HCT116 (cell line): ENCODE results near the gene ZC3H7A. TPM values are rescaled to one million over a fixed set of nuclear protein-coding genes. Genes with fewer than 3 reads are reported as not detected.

ENCODE experiments used
- ATAC-seq: fragments of 200-7000 bp; cut with Tn5 transposase; 2 replicates; pipeline ENCODE4 v1.9.1; 2020; ENCODE audit warnings: mild to moderate bottlenecking, moderate library complexity
- BruUV-seq: library from RNA; stranded (reverse); fragments of 400-500 nt; replicated peaks from 2 replicates; lab custom pipeline; 2021; lab: Mats Ljungman, UMichigan
- CTCF ChIA-PET: fragments of 300-600 bp; sonication (Branson Sonifier 250); formaldehyde crosslinking; loops from one replicate; lab custom pipeline; 2021; ENCODE audit warnings: antibody characterized with exemption; lab: Charles Lee
- POLR2A ChIA-PET: fragments of 300-600, 350-600 bp; sonication (Branson Sonifier 250); formaldehyde crosslinking; loops from one replicate; lab custom pipeline; 2021; ENCODE audit warnings: antibody characterized with exemption; lab: Charles Lee
- RAD21 ChIA-PET, 2 experiments: fragments of 300-600 bp; sonication (Branson Sonifier 250); formaldehyde crosslinking; loops; one replicate each; lab custom pipeline; 2023; ENCODE audit warnings: low total read pairs in 2 of 2; ENCODE audit not compliant: uncharacterized antibody in 2 of 2, unreplicated experiment in 2 of 2, low non-redundant PET in 1 of 2; lab: Charles Lee
- DNase-seq: peaks from one replicate; pipeline ENCODE4 v3.0.0-alpha.2; 2010; ENCODE audit warnings: low read depth, low spot score
- H2AFZ ChIP-seq: fragments of 200-600 bp; shearing (Covaris generic), sonication (generic); 2 replicates; pipeline ENCODE4 v1.6.1; 2017; ENCODE audit warnings: low read depth, mixed run types, mixed read lengths, antibody characterized with exemption, low read length; ENCODE audit not compliant: poor library complexity, severe bottlenecking
- H3K27ac ChIP-seq: 2 replicates; pipeline ENCODE4 v1.5.1; 2012; ENCODE audit warnings: low read depth, low read length
- H3K27me3 ChIP-seq: fragments of 200-600 bp; sonication (generic); 2 replicates; pipeline ENCODE4 v1.6.1; 2016; ENCODE audit warnings: mixed run types, low read length, mixed read lengths; ENCODE audit not compliant: insufficient read depth
- H3K36me3 ChIP-seq, 2 experiments: fragments of 200-500 bp in 1 of 2; fragments of 200-600 bp in 1 of 2; sonication (Bioruptor generic) in 1 of 2; sonication (generic) in 1 of 2; 2 replicates each; pipeline versions ENCODE4 v1.5.1 to v1.6.1; 2014 to 2016; ENCODE audit warnings: low read length in 2 of 2, inconsistent platforms in 1 of 2, mixed read lengths in 1 of 2, mixed run types in 1 of 2; ENCODE audit not compliant: insufficient read depth in 2 of 2, control insufficient read depth in 1 of 2
- H3K4me1 ChIP-seq, 2 experiments: fragments of 200-600 bp in 1 of 2; sonication (generic) in 1 of 2; 2 replicates each; pipeline versions ENCODE4 v1.5.1 to v1.6.1; 2012 to 2017; ENCODE audit warnings: low read length in 2 of 2, inconsistent platforms in 1 of 2, mild to moderate bottlenecking in 1 of 2, mixed read lengths in 1 of 2, mixed run types in 1 of 2, moderate library complexity in 1 of 2; ENCODE audit not compliant: insufficient read depth in 2 of 2, control insufficient read depth in 1 of 2
- H3K4me2 ChIP-seq: fragments of 200-600 bp; sonication (generic); 2 replicates; pipeline ENCODE4 v1.6.1; 2017; ENCODE audit warnings: mixed run types, low read length, mixed read lengths
- H3K4me3 ChIP-seq, 2 experiments: fragments of 200-600 bp in 1 of 2; sonication (generic) in 1 of 2; replicated peaks in 1 of 2; 2 replicates each; pipeline ENCODE4 v1.5.1; 2011 to 2016; ENCODE audit warnings: low read length in 2 of 2, control low read depth in 1 of 2, low read depth in 1 of 2, mild to moderate bottlenecking in 1 of 2, mixed read lengths in 1 of 2, mixed run types in 1 of 2
- H3K79me2 ChIP-seq: fragments of 200-600 bp; sonication (generic); 2 replicates; pipeline ENCODE4 v1.6.1; 2017; ENCODE audit warnings: mild to moderate bottlenecking, mixed run types, low read length, moderate library complexity, mixed read lengths; ENCODE audit not compliant: insufficient read depth
- H3K9ac ChIP-seq: fragments of 200-600 bp; sonication (generic); 2 replicates; pipeline ENCODE4 v1.6.1; 2016; ENCODE audit warnings: low read length, mixed read lengths
- H3K9me2 ChIP-seq: fragments of 200-600 bp; sonication (generic), shearing (Covaris generic); 2 replicates; pipeline ENCODE4 v1.6.1; 2017; ENCODE audit warnings: mixed run types, mild to moderate bottlenecking, moderate library complexity; ENCODE audit not compliant: insufficient read depth
- H3K9me3 ChIP-seq, 2 experiments: fragments of 200-500 bp in 1 of 2; fragments of 200-600 bp in 1 of 2; sonication (Bioruptor generic) in 1 of 2; sonication (generic) in 1 of 2; 2 replicates each; pipeline ENCODE4 v1.6.1; 2014 to 2017; ENCODE audit warnings: low read length in 2 of 2, mixed read lengths in 2 of 2, inconsistent platforms in 1 of 2, low read depth in 1 of 2, mild to moderate bottlenecking in 1 of 2, mixed run types in 1 of 2, moderate library complexity in 1 of 2; ENCODE audit not compliant: control insufficient read depth in 1 of 2, insufficient read depth in 1 of 2
- H4K20me1 ChIP-seq: fragments of 200-600 bp; sonication (generic), shearing (Covaris generic); 2 replicates; pipeline ENCODE4 v1.6.1; 2017; ENCODE audit warnings: mixed run types, mild to moderate bottlenecking, moderate library complexity; ENCODE audit not compliant: insufficient read depth
- ATF3 ChIP-seq: IDR thresholded peaks from 2 replicates; pipeline ENCODE4 v1.6.1; 2012
- CEBPB ChIP-seq: IDR thresholded peaks from 2 replicates; pipeline ENCODE4 v1.6.1; 2012; ENCODE audit warnings: low read depth
- EGR1 ChIP-seq: IDR thresholded peaks from 2 replicates; pipeline ENCODE4 v1.6.1; 2012; ENCODE audit warnings: low read depth
- ELF1 ChIP-seq: IDR thresholded peaks from 2 replicates; pipeline ENCODE4 v1.6.1; 2012; ENCODE audit warnings: low read depth, borderline replicate concordance
- EZH2 ChIP-seq: fragments of 200-600 bp; sonication (generic); IDR thresholded peaks from 2 replicates; pipeline ENCODE4 v1.6.1; 2017; ENCODE audit warnings: antibody characterized with exemption, mixed run types
- EZH2phosphoT487 ChIP-seq: fragments of 200-600 bp; IDR thresholded peaks from 2 replicates; pipeline ENCODE4 v1.6.1; 2018; ENCODE audit warnings: antibody characterized with exemption, borderline replicate concordance
- JUND ChIP-seq: IDR thresholded peaks from 2 replicates; pipeline ENCODE4 v1.6.1; 2012
- MAX ChIP-seq: IDR thresholded peaks from 2 replicates; pipeline ENCODE4 v1.6.1; 2012
- POLR2AphosphoS5 ChIP-seq: IDR thresholded peaks from 2 replicates; pipeline ENCODE4 v1.6.1; 2011; ENCODE audit warnings: mild to moderate bottlenecking, low read depth, low read length, moderate library complexity
- RAD21 ChIP-seq: IDR thresholded peaks from 2 replicates; pipeline ENCODE4 v1.6.1; 2012; ENCODE audit warnings: low read depth, mild to moderate bottlenecking
- REST ChIP-seq: IDR thresholded peaks from 2 replicates; pipeline ENCODE4 v1.6.1; 2012; ENCODE audit warnings: low read depth
- SP1 ChIP-seq: IDR thresholded peaks from 2 replicates; pipeline ENCODE4 v1.6.1; 2012; ENCODE audit warnings: low read depth
- ZBTB33 ChIP-seq: IDR thresholded peaks from 2 replicates; pipeline ENCODE4 v1.6.1; 2011; ENCODE audit warnings: mild to moderate bottlenecking, low read length, moderate library complexity; ENCODE audit not compliant: insufficient replicate concordance; ENCODE audit errors: extremely low read depth
- ZFX ChIP-seq: fragments of 450-650 bp; IDR thresholded peaks from 2 replicates; pipeline ENCODE4 v1.6.1; 2017
- ZNF274 ChIP-seq: fragments of 200-500 bp; sonication (Bioruptor generic); IDR thresholded peaks from 2 replicates; pipeline ENCODE4 v1.6.1; 2014; ENCODE audit warnings: mild to moderate bottlenecking, low read depth, low read length, inconsistent platforms
- intact Hi-C: fragments of 100-400 bp; cut with micrococcal nuclease; formaldehyde crosslinking; loops from 2 replicates; pipeline ENCODE4 v1.10.0; 2022
- total RNA-seq: library from RNA; stranded (reverse); gene quantifications from one replicate; pipeline ENCODE4 v1.2.1, GENCODE V29; 2021; ENCODE audit not compliant: unreplicated experiment

Gene ZC3H7A
- total RNA-seq, 1 experiment from 2014 or later, result 33.4 TPM

GRCh38 chr16:11737713-11738112 is 59.3 kb downstream of the ZC3H7A start:
- no TSS peak for BruUV-seq
- peaks cover 64% of the 10 kb centered on the region for H3K79me2 ChIP-seq
- H3K27ac ChIP-seq, result no peak overlapping the region

GRCh38 chr16:11736903-11737302 is 60.2 kb downstream of the ZC3H7A start:
- Histone ChIP-seq H3K9me2 (no peaks in the 10 kb centered on the region), H3K4me3 (no peak overlapping the region), H3K36me3 (peaks cover 28 to 35% of the 10 kb centered on the region in 2 experiments; a peak in 2 of 4 replicates), H4K20me1 (no peaks in the 10 kb centered on the region), H3K79me2 (peaks cover 64% of the 10 kb centered on the region), H2AFZ (no peak overlapping the region), H3K27ac (no peak overlapping the region), H3K9me3 (no peaks in the 10 kb centered on the region), H3K4me1 (peaks cover 10 to 22% of the 10 kb centered on the region in 2 experiments; a peak in 3 of 4 replicates), H3K27me3 (no peaks in the 10 kb centered on the region), H3K4me2 (no peak overlapping the region), H3K9ac (no peak overlapping the region)
- intact Hi-C loops, result no loop called here
- ChIA-PET CTCF (no interaction called here), POLR2A (interaction anchor here (0.6 kb wide), 1 partner anchor 77 kb away, joined by 6 read pairs; no protein-coding TSS in a partner anchor), RAD21 (no interaction called here)
- no TSS peak for BruUV-seq
- DNase-seq (no peak), ATAC-seq (no peak)
- no peak for TF ChIP-seq JUND
- no peak for TF ChIP-seq MAX
- TF ChIP-seq CEBPB, result no peak
- no peak for TF ChIP-seq ATF3
- no peak for TF ChIP-seq ELF1
- TF ChIP-seq EZH2phosphoT487, result no peak
- no peak for TF ChIP-seq POLR2AphosphoS5
- no peak for TF ChIP-seq ZBTB33
- TF ChIP-seq ZNF274, result no peak
- no peak for TF ChIP-seq SP1
- no peak for TF ChIP-seq EGR1
- no peak for TF ChIP-seq ZFX
- no peak for TF ChIP-seq RAD21
- TF ChIP-seq REST, result no peak

More at GRCh38 chr16:11737713-11738112, 59.3 kb downstream of the ZC3H7A start:
- H4K20me1 ChIP-seq, result no peaks in the 10 kb centered on the region
- ATAC-seq, result no peak
- H2AFZ ChIP-seq, result no peak overlapping the region
- peaks cover 10 to 22% of the 10 kb centered on the region in 2 experiments; a peak in 3 of 4 replicates for H3K4me1 ChIP-seq
- no peak overlapping the region for H3K4me3 ChIP-seq
- peak overlapping the region; percentile 0; the same call in 1 of the 2 replicates for H3K4me2 ChIP-seq
- intact Hi-C loops, result no loop called here
- POLR2A ChIA-PET, result no interaction called here
- no peak for TF ChIP-seq EGR1
- no peak for TF ChIP-seq CEBPB
- TF ChIP-seq POLR2AphosphoS5, result no peak
- TF ChIP-seq EZH2, result no peak
- H3K9ac ChIP-seq, result no peak overlapping the region
- H3K36me3 ChIP-seq, result peaks cover 20 to 35% of the 10 kb centered on the region in 2 experiments; a peak in 2 of 4 replicates
- no peaks in the 10 kb centered on the region for H3K9me2 ChIP-seq
- no peaks in the 10 kb centered on the region for H3K27me3 ChIP-seq
- RAD21 ChIA-PET, result interaction anchor here in 1 of 2 experiments (0.7 kb wide), 1 partner anchor 147 kb away, joined by 3 read pairs; no protein-coding TSS in a partner anchor
- no peaks in the 10 kb centered on the region for H3K9me3 ChIP-seq
- CTCF ChIA-PET, result no interaction called here
- DNase-seq, result no peak
